GM21825 (cell line): ENCODE results near the gene PRICKLE1.

Experiments
- ATAC-seq: cut with Tn5 transposase; IDR thresholded peaks from one replicate; pipeline ENCODE4 v1.9.1; 2021; ENCODE audit warnings: mild to moderate bottlenecking, moderate library complexity; ENCODE audit not compliant: unreplicated experiment

Gene PRICKLE1

DNA sequence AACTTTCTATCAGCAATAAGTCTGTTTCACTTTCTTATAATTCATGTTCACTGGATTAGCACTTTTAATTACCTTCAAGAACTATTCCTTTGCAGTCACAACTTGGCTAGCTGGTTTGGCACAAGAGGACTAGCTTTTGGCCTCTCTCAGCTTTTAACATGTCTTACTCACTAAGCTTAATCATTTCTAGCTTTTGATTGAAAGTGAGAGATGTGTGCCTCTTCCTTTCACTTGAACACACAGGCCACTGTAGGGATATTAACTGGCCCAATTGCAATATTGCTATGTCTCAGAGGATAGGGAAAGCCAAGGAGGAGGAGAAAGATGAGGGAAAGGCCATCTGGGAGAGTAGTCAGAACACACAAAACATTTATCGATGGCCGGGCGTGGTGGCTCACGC, 92.7 kb downstream of the PRICKLE1 start:
- no peak for ATAC-seq

DNA sequence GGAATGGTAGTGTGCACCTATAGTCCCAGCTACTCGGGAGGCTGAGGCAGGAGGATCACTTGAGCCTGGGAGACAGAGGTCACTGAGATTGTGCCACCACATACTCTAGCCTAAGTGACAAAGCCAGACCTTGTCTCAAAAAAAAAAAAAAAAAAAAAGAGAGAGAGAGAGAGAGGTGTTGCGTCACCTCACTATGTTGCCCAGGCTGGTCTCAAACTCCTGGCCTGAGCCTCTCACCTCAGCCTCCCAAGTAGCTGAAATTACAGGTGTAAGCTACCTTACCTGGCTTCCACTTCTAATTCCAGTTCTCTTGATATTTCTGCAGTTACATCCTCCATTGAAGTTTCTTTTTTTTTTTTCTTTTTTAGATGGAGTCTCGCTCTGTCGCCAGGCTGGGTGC, 94.3 kb downstream of the PRICKLE1 start:
- ATAC-seq: no peak

DNA sequence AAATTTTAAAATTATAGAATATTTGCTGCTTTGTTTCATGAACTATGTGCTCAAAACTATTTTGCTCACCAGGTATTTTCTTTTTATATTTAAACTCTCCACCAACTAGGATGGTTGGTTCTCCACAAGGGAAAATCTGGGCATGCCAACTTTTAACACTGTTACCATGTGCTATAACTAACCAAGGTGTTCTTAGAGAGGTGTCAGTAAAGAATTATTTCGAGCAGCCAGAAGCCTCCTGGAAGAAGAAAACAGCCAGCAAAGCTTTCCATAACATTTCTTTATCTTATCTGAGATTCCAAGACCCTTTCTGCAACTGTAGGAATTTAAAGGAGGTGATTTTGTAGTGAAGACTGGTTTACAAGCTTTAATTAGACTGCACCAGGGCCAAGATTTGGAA, 97.3 kb downstream of the PRICKLE1 start:
- no peak for ATAC-seq

DNA sequence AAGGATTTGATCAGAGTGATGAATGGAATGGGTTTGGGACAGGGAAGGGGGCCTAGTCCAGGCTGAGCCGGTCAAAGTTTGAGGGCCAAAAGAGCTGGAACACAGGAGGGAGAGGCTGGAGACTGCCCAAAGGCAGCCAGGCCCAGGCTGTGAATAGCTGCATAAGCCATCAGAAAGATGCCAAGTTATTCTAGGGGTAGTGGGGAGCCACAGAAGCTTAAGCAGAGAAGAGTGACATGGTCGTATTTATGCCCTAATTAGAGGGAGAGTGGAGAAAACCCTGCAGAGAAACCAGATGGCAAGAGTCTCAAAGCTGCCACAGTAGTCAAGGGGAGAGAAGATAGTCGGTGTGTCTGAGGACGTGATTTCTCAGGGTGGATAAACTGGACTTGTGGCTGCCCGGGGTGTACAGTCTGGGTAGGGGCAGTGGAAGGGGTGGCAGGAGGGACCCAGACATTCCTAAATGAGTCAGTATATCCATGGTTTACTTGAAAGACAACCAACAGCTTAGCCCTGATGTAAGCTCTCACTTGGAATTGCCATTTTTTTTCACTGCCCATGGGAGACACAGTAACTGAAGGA, 99.2 kb downstream of the PRICKLE1 start:
- no peak for ATAC-seq

DNA sequence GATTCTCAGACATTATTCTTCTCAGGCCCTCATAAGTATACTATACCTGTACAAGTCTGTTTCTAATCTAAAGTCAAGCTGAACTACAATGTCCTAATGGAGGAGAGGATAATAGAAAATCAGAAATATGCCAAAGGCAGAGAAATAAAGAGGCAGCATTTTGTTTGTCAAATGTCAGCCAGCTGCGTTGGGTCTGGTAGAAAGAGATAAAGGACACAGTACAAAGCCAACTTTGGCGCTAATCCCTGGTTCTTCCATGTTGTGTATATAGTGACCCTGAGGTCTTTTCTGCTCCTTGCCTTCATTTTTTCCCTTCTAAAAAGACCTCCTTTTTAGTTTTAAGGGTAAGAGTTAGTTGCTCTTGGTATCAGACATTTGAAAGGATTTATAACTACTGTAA, 103.1 kb downstream of the PRICKLE1 start:
- no peak for ATAC-seq

DNA sequence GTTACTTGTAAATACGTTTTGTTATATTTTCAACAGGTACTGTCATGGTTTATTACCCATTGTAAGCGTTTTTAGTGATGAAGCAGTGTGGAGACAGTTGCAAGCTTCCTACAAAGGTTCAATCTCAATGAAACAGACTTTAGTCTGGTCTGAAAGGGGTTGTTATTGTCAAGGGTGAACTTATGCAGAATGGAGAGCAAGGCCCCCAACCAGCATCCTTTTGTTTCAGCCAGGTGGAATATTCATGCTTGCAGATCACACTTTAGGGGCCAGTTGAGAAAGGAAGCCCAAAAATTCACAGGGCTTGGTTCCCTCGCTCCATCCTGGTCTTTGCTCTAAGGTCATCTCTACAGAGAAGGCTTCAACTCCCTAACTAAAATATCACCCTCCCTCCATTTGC, 103.7 kb downstream of the PRICKLE1 start:
- no peak for ATAC-seq

DNA sequence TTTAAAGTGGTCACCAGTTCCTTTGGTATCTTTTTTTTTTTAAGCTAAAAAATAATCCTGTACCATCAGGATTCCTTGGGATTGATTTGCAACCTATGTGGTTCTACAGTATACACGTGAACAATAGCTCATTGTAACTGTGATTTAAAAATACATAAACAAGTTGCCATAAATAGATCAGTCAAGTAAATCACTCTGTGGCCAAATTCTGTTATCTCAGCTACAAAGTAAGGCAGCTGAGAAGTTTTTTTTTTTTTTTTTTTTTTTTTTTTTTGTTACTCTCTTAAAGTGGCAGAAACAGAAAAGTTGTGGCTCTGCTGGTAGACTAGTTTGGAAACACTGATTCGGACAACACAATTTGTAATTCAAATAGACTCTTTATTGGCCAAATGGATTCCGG, 104.5 kb downstream of the PRICKLE1 start:
- ATAC-seq: no peak

DNA sequence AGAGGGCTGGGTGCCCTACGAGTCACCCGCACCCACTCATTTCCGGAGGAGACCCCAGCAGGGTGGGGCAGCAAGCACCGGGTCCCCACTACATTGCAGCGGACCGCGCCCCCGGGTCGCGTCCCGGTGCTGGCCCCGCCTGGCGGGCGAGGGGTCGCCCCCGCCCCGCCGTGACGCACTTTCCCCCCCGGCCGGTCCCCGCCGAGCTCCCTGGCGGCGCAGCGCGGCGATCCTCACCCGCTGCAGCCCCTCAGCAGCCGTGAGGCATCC, 106.1 kb downstream of the PRICKLE1 start:
- peak; percentile 22 for ATAC-seq

DNA sequence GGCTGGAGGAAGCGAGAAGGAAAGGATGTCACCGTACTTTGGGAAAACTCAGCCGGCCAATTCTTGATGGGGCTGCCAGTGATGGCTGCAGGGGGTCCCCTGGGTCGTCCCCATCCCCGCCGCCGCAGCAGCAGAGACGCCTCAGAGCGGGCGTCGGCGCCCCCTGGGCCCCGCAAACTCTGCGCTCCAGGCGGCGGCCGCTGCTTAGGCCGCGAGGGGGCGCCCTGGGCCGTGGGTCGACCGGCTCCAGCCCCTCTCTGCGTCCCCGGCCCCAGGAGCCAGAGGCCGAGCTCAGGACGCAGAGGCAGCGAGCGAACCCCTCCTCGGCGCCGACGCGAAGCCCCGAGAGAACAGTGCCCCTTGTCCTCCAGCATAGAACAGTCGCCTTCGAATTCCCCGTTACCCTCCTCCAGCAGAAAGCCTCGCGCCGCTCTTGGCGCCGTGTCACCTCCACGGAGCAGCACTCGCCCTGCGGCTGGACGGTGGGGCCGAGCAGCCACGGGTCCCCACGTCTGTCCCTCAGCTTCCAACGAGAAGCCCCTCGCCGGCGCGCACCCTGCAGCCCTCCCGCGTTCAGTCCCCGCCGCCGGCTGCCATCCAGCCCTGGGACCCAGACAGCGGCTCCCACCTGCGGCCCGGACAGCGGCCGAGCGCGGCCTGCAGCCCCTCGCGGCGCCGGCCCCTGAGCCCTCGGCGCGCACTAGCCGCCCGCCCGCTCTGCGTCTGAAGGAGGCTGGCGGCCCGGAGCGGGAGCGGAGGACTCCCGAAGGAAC, 106.6 kb downstream of the PRICKLE1 start:
- ATAC-seq: peak; percentile 78

DNA sequence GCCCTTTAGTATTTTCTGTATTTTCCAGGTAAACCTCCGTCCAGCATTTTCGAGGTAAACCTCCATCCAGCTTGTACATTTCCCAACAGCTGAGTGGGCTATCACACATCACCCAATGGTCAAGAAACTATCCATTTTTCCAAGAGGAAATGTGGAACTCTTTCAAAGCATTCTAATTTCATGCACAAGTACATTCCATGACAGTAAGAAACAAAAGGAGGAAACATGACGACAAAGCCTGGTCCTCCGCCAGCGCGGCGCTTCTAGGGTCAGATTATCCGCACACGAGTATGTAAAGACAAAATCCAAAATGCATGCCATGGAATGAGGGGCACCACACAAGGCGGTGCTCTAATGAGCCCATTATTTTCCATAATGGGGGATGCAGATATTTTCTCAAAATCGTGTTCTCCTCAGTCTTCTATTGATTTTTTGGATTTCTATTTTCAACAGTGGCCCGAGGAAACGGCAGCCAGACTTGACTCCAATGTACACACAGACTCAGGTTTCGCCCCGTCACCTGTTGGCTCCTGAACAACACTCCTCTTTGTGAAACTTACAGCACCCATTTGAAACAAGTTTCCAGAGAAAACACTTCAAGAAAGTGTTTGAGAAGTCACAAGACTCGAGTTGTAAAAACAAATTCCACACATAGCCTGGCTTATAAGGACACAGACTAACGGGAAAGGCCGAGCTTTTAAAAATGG, 107.4 kb downstream of the PRICKLE1 start:
- no peak for ATAC-seq

DNA sequence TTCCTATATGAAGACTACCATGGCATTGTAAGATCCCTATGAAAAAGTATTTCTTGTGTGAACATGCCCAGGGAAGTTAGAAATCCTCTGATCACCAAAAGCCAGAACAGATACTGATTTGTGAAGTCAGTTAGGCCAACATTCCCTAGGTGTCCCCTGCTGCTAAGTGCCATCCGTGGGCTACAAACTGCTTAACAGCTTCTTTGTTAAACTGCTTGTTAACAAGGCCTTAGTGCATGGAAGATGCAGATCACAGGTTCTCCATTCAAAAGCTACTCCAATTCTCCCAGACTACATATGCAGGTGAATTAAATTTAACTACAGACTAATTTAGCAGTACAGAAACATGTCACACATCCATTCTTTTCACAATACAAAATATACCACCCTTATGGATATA, 108.2 kb downstream of the PRICKLE1 start:
- no peak for ATAC-seq

DNA sequence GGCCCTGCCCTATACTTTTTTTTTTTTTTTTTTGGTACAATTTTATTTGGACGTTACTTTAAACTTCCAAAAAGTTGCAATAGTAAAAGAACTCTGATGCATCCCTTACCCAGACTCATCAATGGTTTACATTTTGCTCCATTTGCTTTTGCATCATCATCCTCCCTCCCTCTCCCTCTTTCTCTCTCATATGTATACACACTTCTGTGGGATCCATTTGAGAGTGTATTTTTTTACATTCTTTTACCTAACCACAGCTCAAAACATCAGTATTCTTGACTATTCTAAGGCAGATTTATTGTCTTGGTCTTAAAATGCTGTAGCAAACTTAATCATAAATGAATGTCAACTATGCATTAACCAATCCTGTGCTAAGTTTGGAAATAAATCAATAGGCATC, 111.6 kb downstream of the PRICKLE1 start:
- ATAC-seq: no peak

DNA sequence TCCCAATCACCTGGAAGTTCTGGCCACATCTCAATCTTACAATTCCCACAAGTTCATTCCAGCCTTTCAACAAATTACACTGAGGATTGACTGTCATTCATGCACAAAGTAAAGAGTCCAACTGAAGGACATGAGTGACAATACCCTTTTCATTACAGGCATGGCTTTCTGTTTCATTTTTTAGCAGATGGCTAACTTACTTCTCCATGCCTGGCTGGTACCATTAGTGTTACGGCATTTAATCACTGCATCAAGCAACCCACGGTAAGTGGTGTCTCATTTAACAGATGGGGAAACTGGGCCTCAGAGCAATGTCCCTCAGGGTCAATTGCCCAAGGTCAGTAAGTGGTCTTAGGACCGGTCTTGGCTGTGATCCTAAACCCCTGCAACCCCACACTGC, 114.4 kb downstream of the PRICKLE1 start:
- ATAC-seq: no peak

DNA sequence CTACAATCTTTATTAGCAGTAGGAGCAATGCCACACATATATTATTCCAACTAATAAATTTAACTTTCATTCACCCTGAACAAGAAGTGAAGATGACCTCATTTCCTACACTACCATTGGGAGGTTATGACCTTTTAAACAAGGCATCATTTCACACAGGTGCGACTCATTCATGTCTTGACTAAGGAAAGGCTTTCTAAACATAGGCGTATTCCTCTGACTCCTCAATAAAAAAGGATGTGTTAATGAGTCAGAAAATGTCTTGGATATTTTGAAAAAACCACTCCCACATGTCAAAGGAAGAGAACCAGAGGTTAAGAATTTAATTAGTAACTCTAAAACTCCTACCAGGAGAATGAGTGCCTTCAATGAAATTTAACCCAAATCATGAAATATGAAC, 115.2 kb downstream of the PRICKLE1 start:
- ATAC-seq: no peak

DNA sequence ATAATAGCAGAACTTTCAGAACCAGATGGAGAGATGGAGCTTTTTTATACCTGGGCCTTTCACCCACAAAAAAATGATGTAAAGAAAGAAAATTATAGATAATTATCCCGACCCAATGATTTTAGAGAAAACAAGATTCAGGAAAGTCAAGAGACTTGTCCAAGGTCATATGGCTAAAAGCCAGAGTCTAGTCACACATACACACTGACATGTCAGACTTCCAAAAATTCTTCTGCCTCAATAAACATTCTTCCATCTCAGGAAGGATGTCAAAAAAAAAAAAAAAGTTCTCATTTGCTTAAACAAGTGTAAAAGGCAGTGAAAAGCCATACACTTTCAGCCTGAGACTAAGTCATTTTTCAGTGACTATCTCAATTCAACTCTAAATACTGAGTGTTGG, 116.0 kb downstream of the PRICKLE1 start:
- no peak for ATAC-seq

DNA sequence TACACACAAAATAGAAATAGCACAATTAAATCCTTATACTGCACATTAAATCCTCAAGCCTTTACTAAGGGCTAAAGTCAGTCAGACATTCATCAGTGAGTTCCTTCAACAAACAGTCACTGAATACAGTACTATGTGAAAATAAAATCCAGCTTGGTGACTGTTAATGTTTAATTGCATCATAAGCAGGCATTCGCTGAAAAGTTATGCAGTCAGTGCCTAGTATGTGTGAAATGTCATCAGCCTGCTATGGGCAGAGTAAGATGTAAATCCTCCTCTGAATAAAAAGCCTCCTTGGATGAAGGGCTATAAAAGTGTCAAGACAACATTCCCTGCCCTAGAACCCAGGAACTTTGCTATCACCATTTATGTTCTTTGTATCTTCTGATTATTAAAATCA, 116.4 kb downstream of the PRICKLE1 start:
- no peak for ATAC-seq

DNA sequence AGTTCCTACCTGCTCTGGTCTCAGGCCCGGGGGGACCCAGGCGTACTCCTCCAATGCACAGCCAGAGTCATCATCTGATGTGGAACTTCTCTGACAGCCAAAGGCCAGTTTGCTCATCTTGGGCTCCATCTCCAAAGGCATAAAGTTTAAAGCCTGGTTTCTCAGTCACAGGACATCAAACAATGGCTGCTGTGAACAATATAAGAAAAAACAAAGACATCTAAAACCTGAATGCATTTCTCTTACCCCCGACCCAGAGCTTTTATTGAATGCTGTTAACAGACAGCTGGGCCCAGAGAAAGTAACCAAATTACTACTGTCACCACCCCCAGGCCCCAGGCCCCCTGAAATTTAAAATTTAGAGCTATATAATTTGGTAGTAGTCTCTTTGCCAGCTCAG, 117.2 kb downstream of the PRICKLE1 start:
- ATAC-seq: no peak

DNA sequence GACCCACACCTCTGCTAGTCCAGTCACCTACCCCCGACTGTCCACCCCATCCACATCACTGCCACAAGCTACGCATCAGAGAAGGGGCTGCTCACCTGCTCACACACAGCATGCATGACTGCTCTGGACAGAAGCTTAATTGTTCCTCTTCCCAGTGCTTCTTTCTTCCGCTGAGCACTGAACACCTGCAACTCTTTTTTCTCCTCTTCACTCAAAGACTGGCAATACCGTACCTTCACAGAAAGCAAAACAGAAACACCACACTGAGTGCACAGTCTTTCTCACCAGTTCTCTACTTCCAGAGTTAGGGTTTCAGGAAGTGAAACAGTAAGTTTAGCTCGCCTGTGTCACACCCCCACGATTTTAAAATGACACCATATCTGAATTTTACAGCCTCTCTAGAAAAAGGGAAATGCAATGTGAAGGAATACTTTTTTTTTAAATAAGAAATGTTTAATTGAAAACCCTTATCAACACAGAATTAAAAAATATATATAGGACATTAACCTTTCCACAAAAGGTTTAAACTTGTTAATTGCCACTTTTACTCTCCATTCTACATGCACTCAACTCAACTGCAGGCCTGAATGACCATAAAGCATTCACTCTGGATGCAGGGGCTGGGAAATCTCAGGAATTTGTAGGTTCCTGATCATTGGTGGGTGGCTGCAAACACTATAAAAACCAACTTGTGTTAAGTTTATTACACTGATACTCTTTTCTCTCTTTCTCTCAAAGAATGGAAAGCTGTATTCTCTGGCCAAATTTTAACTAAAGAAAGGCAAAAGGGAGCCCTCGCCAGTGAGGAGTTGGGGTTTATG, 120.0 kb downstream of the PRICKLE1 start:
- ATAC-seq: peak; percentile 97

DNA sequence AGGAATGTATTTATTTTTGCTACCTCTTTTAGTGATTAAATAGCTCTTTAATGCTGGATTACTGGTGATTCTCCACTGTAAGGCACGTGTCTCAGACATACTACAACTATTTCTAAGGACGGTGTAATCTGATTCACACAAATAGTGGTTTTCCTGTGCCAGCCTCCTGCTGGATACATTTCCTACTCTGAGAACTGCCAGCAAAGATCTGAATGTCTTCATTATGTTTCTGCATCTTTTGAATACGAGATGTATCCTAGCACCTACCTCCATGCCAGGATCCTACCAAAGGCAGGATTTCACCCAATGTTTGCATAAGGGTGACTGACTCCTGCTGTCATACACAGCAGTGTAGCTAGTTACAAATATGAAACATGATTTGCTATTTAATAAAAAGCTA, 120.6 kb downstream of the PRICKLE1 start:
- ATAC-seq: peak; percentile 4

DNA sequence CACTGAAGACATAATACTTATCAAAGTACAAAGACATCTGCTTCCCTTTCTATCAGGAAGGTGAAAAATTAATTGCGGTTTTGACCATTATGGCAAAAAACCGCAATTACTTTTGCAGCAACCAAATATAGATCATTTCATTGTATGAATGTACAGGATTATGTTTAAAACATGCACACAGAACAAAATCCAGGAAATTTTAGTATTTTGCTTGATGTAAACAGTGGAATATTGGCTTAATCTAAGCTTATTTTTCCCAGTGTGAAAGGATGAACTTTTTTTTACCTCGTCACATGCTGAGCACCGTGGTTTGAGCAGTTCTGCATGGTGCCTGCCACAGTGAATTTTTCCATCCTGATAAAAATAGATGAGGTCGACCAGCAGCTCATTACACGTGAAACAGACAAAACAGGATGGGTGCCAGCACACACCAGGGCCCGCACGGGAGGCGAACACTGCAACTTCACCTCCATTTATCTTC, 121.2 kb downstream of the PRICKLE1 start:
- ATAC-seq: peak; percentile 24

DNA sequence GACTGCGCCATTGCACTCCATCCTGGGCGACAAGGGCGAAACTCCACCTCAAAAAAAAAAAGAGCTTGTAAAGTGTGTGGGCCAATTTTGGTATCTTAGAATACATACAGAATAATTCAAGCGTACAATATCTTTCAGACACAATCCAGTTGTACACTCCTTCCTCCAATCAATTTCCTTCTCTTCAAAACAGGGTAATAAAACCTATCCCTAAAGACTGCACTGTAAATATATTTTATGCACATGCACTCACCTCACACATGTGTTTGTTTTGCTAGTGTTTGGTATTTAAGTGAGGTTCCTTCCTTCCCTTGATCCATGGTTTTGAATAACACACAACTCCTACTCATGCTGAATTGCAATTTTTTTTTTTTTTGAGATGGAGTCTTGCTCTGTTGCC, 125.9 kb downstream of the PRICKLE1 start:
- ATAC-seq: no peak

DNA sequence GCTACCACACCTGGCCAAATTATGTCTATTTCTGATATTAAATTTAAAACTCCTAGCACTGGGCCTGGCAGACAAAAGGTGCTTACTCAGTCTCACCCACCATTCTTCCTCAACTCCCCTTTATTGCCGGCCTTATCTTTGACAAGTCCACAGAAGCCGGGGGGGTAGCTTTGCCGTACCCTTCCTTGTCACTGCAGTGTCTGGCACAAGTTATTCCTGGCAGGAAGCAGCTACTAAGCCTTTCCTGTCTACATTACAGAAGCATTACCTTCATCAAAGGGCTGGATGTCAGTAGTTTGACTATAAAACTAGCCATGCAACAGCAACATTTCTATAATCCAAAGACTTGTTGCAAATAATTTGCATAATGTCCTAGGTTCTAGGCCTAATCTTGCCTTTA, 127.1 kb downstream of the PRICKLE1 start:
- no peak for ATAC-seq
